SH-SY5Y (cell line): ENCODE results near the gene THSD4.

Experiments used
- GATA2 ChIP-seq: IDR thresholded peaks from 2 replicates; pipeline ENCODE4 v1.6.1; 2011; ENCODE audit warnings: mild to moderate bottlenecking, low read depth, low read length
- GATA3 ChIP-seq: IDR thresholded peaks from 2 replicates; pipeline ENCODE4 v1.6.1; 2011; ENCODE audit warnings: low read depth, mild to moderate bottlenecking, low read length, moderate library complexity

DNA sequence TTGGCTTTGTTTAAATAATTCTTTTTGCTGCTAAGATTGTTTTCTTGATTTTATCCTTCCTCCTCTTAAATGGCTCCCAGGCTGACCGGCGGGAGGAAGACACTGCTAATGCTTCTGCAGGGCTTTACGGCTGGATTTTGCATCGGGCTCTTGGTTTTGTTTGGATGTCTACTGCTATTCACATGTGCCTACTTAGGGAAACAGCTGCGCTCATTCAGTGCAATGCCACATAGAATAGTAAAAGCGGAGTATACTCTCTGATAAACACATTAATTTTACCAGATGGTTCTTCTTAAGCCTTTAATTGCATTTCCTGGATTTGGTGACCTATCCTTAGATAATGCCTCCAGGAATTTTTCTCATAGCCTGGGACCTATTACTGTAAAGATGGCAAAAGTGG, 146.6 kb downstream of the THSD4 start:
- no peak for TF ChIP-seq GATA2
- no peak for TF ChIP-seq GATA3
